AG09309 (cell line): ENCODE measurements around the gene TBX2.

ENCODE experiments used
- DNase-seq: peaks from one replicate; pipeline ENCODE4 v3.0.0-alpha.2; 2010; ENCODE audit warnings: low read depth
- H3K4me3 ChIP-seq: 2 replicates; pipeline ENCODE4 v1.5.1; 2011; ENCODE audit warnings: mild to moderate bottlenecking, low read depth, low read length, moderate library complexity; ENCODE audit not compliant: control insufficient read depth
- TF ChIP-seq, protein P1 (sequence below): IDR thresholded peaks from 2 replicates; pipeline ENCODE4 v1.5.1; 2011; ENCODE audit warnings: mild to moderate bottlenecking, low read depth, low read length, inconsistent platforms; ENCODE audit not compliant: insufficient read depth, control insufficient read depth; ENCODE audit errors: missing control alignments

TBX2 gene

GRCh38 chr17:61384354-61384691, 15.3 kb upstream of the TBX2 start:
- TF ChIP-seq, protein P1, sequence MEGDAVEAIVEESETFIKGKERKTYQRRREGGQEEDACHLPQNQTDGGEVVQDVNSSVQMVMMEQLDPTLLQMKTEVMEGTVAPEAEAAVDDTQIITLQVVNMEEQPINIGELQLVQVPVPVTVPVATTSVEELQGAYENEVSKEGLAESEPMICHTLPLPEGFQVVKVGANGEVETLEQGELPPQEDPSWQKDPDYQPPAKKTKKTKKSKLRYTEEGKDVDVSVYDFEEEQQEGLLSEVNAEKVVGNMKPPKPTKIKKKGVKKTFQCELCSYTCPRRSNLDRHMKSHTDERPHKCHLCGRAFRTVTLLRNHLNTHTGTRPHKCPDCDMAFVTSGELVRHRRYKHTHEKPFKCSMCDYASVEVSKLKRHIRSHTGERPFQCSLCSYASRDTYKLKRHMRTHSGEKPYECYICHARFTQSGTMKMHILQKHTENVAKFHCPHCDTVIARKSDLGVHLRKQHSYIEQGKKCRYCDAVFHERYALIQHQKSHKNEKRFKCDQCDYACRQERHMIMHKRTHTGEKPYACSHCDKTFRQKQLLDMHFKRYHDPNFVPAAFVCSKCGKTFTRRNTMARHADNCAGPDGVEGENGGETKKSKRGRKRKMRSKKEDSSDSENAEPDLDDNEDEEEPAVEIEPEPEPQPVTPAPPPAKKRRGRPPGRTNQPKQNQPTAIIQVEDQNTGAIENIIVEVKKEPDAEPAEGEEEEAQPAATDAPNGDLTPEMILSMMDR = no peak
- DNase-seq = no peak
- H3K4me3 ChIP-seq = no peak overlapping the region

GRCh38 chr17:61384692-61385576, 14.7 kb upstream of the TBX2 start:
- TF ChIP-seq, protein P1 = no peak
- no peak for DNase-seq
- no peak overlapping the region for H3K4me3 ChIP-seq

GRCh38 chr17:61385577-61386236, 13.9 kb upstream of the TBX2 start:
- no peak overlapping the region for H3K4me3 ChIP-seq
- DNase-seq = no peak
- TF ChIP-seq, protein P1 = no peak

DNA sequence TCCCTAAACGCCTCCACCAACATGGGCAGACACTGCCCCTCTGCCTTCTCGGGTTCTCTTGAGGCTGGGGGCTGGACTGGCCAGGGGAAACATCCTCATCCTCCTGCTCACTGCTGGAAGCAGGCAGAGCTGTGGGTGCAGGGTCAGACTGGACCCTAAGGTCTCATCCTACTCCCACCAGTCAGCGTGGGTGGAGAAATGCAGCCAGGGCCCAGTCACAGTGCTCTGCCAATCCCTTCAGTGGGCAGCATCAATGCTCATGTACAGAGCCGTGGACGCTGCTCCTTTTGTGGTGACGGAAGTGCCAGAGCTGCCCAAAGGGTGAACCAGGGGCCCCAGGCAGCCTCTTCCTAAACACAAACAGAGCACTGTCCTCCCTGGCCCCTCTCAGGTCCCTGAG, 13.4 kb upstream of the TBX2 start:
- TF ChIP-seq, protein P1 = no peak
- no peak overlapping the region for H3K4me3 ChIP-seq
- DNase-seq = no peak

GRCh38 chr17:61387011-61387410, 12.6 kb upstream of the TBX2 start:
- no peak overlapping the region for H3K4me3 ChIP-seq
- TF ChIP-seq, protein P1 = no peak
- DNase-seq = no peak

GRCh38 chr17:61387511-61388305, 11.9 kb upstream of the TBX2 start:
- no peak for DNase-seq
- TF ChIP-seq, protein P1 = no peak
- H3K4me3 ChIP-seq = no peak overlapping the region
